Loucy (cell line): Measurements from ENCODE around the gene ABCA6.
"Not testable (repeated sequence)": the region's sequence is repeated elsewhere in the genome, so short reads cannot be mapped to it uniquely, and the experiment has no call there.

ENCODE experiments used
- H2AFZ ChIP-seq: fragments of 200-600 bp; sonication (generic); 2 replicates; pipeline ENCODE4 v1.6.0; 2016; ENCODE audit warnings: antibody characterized with exemption, mild to moderate bottlenecking, low read length, moderate library complexity
- H3F3A ChIP-seq: fragments of 200-600 bp; 2 replicates; pipeline ENCODE4 v1.6.0; 2016; ENCODE audit warnings: antibody characterized with exemption, low read depth, mild to moderate bottlenecking
- H3K27me3 ChIP-seq: fragments of 200-600 bp; sonication (generic); 2 replicates; pipeline ENCODE4 v1.6.1; 2014; ENCODE audit warnings: low read length, mild to moderate bottlenecking; ENCODE audit not compliant: insufficient read depth, poor library complexity, severe bottlenecking
- H3K36me3 ChIP-seq: fragments of 200-600 bp; sonication (generic); 2 replicates; pipeline ENCODE4 v1.6.1; 2016; ENCODE audit warnings: low read length; ENCODE audit not compliant: insufficient read depth
- H3K4me1 ChIP-seq: fragments of 200-600 bp; sonication (generic); 2 replicates; pipeline ENCODE4 v1.5.1; 2014; ENCODE audit warnings: low read length, mild to moderate bottlenecking; ENCODE audit not compliant: insufficient read depth, poor library complexity, severe bottlenecking
- H3K4me2 ChIP-seq: fragments of 200-600 bp; sonication (generic); 2 replicates; pipeline ENCODE4 v1.6.0; 2014; ENCODE audit warnings: antibody characterized with exemption, low read length, low read depth, mild to moderate bottlenecking; ENCODE audit not compliant: poor library complexity, severe bottlenecking
- H3K4me3 ChIP-seq: fragments of 200-600 bp; sonication (generic); 2 replicates; pipeline ENCODE4 v1.5.1; 2014; ENCODE audit warnings: low read length, mild to moderate bottlenecking, mixed read lengths; ENCODE audit not compliant: poor library complexity, severe bottlenecking
- H3K79me2 ChIP-seq: fragments of 200-600 bp; sonication (generic); 2 replicates; pipeline ENCODE4 v1.6.1; 2014; ENCODE audit warnings: low read length; ENCODE audit not compliant: insufficient read depth
- H3K9ac ChIP-seq: fragments of 200-600 bp; sonication (generic); 2 replicates; pipeline ENCODE4 v1.6.0; 2014; ENCODE audit warnings: mild to moderate bottlenecking, low read depth, low read length, moderate library complexity; ENCODE audit not compliant: poor library complexity, severe bottlenecking
- H3K9me2 ChIP-seq: fragments of 200-600 bp; sonication (generic); replicated peaks from 2 replicates; pipeline ENCODE4 v1.6.1; 2016; ENCODE audit warnings: low read depth, low read length, mixed read lengths
- H3K9me3 ChIP-seq: fragments of 200-600 bp; sonication (generic); 2 replicates; pipeline ENCODE4 v1.6.1; 2014; ENCODE audit warnings: mild to moderate bottlenecking, antibody characterized with exemption, low read length, low read depth; ENCODE audit not compliant: insufficient read depth
- H4K20me1 ChIP-seq: fragments of 200-600 bp; sonication (generic); 2 replicates; pipeline ENCODE4 v1.6.0; 2014; ENCODE audit warnings: antibody characterized with exemption, low read length, mild to moderate bottlenecking; ENCODE audit not compliant: insufficient read depth, poor library complexity, severe bottlenecking
- EZH2phosphoT487 ChIP-seq: fragments of 200-600 bp; IDR thresholded peaks from 2 replicates; pipeline ENCODE4 v1.6.1; 2018; ENCODE audit warnings: antibody characterized with exemption, mild to moderate bottlenecking, moderate library complexity, borderline replicate concordance
- TF ChIP-seq, protein P1 (sequence below): fragments of 200-600 bp; sonication (generic); conservative IDR thresholded peaks from 2 replicates; pipeline ENCODE4 v1.5.1; 2014; ENCODE audit warnings: mild to moderate bottlenecking, antibody characterized with exemption, low read length

ABCA6 gene

DNA sequence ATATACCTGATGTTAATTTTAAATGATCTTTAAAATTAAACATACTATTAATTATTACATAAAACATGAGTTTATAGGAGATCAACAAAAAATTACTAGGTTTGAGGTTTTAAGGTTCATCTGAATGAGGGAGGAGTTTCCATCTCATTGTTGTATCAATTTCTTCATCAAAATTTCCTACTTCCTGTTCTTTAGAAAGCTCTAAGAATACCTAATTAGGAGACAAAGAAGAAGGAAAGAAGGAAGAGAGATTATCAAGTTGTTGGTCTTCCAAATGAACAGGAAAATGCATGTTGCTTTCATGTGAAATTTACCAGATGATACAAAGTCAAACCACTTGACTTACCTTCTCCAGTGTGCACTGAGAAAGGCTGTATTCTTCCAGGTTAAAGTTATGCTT, 62.8 kb downstream of the ABCA6 start:
- TF ChIP-seq, protein P1, sequence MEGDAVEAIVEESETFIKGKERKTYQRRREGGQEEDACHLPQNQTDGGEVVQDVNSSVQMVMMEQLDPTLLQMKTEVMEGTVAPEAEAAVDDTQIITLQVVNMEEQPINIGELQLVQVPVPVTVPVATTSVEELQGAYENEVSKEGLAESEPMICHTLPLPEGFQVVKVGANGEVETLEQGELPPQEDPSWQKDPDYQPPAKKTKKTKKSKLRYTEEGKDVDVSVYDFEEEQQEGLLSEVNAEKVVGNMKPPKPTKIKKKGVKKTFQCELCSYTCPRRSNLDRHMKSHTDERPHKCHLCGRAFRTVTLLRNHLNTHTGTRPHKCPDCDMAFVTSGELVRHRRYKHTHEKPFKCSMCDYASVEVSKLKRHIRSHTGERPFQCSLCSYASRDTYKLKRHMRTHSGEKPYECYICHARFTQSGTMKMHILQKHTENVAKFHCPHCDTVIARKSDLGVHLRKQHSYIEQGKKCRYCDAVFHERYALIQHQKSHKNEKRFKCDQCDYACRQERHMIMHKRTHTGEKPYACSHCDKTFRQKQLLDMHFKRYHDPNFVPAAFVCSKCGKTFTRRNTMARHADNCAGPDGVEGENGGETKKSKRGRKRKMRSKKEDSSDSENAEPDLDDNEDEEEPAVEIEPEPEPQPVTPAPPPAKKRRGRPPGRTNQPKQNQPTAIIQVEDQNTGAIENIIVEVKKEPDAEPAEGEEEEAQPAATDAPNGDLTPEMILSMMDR: no peak
- no peak for TF ChIP-seq EZH2phosphoT487
- H2AFZ ChIP-seq: no peak overlapping the region
- H3K4me2 ChIP-seq: no peak overlapping the region
- no peaks in the 10 kb centered on the region for H3K79me2 ChIP-seq
- no peaks in the 10 kb centered on the region for H3K4me1 ChIP-seq
- no peaks in the 10 kb centered on the region for H3K36me3 ChIP-seq
- H3K4me3 ChIP-seq: no peak overlapping the region
- no peaks in the 10 kb centered on the region for H3K9me3 ChIP-seq
- H4K20me1 ChIP-seq: no peaks in the 10 kb centered on the region
- H3K9ac ChIP-seq: no peak overlapping the region
- H3F3A ChIP-seq: no peaks in the 10 kb centered on the region
- no peaks in the 10 kb centered on the region for H3K9me2 ChIP-seq
- no peaks in the 10 kb centered on the region for H3K27me3 ChIP-seq

DNA sequence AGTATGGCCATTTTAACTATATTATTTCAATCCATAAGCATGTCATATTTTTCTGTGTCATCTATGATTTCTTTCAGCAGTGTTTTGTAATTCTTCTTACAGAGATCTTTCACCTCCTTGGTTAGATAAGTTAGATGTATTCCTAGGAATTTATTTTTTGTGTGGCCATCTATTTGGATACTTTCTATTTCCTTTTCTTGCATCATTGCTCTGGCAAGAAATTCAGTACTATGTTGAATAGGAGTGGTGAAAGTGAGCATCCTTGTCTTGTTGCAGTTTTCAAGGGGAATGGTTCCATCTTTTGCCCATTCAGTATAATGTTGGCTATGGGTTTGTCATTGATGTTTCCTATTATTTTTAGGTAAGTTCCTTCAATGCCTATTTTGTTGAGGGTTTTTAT, 65.9 kb downstream of the ABCA6 start:
- Histone ChIP-seq H3F3A (no peaks in the 10 kb centered on the region), H3K9me3 (no peaks in the 10 kb centered on the region), H4K20me1 (no peaks in the 10 kb centered on the region), H3K4me3 (no peak overlapping the region), H3K36me3 (no peaks in the 10 kb centered on the region), H3K27me3 (no peaks in the 10 kb centered on the region), H3K4me2 (no peak overlapping the region), H2AFZ (no peak overlapping the region), H3K79me2 (no peaks in the 10 kb centered on the region), H3K9me2 (no peaks in the 10 kb centered on the region), H3K4me1 (no peaks in the 10 kb centered on the region), H3K9ac (no peak overlapping the region)
- no peak for TF ChIP-seq EZH2phosphoT487
- TF ChIP-seq, protein P1: no peak

DNA sequence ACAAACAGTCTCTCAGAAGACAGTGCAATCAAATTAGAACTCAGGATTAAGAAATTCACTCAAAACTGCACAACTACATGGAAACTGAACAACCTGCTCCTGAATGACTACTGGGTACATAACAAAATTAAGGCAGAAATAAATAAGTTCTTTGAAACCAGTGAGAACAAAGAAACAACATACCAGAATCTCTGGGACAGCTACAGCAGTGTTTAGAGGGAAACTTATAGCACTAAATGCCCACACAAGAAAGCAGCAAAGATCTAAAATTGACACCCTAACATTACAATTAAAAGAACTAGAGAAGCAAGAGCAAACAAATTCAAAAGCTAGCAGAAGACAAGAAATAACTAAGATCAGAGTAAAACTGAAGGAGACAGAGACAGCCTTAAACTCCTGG, 68.3 kb downstream of the ABCA6 start:
- H3K4me1 ChIP-seq, H3K4me2 ChIP-seq, H3K27me3 ChIP-seq, H3K36me3 ChIP-seq, H3K9me2 ChIP-seq, H3F3A ChIP-seq, H2AFZ ChIP-seq, H4K20me1 ChIP-seq, H3K4me3 ChIP-seq, H3K9ac ChIP-seq, H3K79me2 ChIP-seq, H3K9me3 ChIP-seq: not testable (repeated sequence)

DNA sequence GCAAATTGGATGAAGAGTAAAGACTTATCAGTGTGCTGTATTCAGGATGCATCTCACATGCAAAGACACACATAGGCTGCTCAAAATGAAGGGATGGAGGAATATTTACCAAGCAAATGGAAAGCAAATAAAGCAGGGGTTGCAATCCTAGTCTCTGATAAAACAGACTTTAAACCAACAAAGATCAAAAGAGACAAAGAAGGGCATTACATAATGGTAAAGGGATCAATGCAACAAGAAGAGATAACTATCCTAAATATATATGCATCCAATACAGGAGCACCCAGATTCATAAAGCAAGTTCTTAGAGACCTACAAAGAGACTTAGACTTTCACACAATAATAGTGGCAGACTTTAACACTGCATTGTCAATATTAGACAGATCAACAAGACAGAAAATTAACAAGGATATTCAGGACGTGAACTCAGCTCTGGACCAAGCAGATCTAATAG, 68.9 kb downstream of the ABCA6 start:
- not testable (repeated sequence) for H3K4me3 ChIP-seq, H3F3A ChIP-seq, H3K9me2 ChIP-seq, H3K9me3 ChIP-seq, H3K79me2 ChIP-seq, H3K4me2 ChIP-seq, H2AFZ ChIP-seq, H3K27me3 ChIP-seq, H4K20me1 ChIP-seq, H3K4me1 ChIP-seq, H3K9ac ChIP-seq, H3K36me3 ChIP-seq

DNA sequence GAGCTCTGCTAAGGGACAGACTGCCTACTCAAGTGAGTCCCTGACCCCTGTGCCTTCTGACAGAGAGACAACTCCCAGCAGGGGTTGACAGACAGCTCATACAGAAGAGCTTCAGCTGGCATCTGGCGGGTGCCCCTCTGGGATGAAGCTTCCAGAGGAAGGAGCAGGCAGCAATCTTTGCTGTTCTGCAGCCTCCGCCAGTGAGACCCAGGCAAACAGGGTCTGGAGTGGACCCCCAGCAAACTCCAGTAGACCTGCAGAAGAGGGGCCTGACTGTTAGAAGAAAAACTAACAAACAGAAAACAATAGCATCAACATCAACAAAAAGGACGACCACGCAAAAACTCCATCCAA, 70.5 kb downstream of the ABCA6 start:
- H2AFZ ChIP-seq, H3F3A ChIP-seq, H3K9ac ChIP-seq, H3K4me3 ChIP-seq, H3K27me3 ChIP-seq, H4K20me1 ChIP-seq, H3K4me1 ChIP-seq, H3K9me2 ChIP-seq, H3K4me2 ChIP-seq, H3K79me2 ChIP-seq, H3K36me3 ChIP-seq, H3K9me3 ChIP-seq: not testable (repeated sequence)

DNA sequence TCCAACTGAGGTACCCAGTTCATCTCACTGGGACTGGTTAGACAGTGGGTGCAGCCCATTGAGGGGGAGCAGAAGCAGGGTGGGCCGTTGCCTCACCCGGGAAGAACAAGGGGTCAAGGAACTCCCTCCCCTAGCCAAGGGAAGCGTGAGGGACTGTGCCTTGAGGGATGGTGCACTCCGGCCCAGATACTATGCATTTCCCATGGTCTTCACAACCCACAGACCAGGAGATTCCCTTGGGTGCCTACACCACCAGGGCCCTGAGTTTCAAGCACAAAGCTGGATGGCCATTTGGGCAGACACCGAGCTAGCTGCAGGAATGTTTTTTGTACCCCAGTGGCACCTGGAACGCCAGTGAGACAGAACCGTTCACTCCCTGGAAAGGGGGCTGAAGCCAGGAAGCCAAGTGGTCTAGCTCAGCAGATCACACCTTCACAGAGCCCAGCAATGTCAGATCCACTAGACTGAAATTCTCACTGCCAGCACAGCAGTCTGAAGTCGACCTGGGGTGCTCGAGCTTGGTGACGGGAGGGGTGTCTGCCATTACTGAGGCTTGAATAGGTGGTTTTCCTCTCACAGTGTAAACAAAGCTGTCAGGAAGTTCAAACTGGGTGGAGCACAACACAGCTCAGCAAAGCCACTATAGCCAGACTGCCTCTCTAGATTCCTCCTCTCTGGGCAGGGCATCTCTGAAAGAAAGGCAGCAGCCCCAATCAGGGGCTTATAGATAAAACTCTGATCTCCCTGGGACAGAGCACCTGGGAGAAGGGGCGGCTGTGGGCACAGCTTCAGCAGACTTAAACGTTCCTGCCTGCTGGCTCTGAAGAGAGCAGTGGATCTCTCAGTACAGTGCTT, 71.1 kb downstream of the ABCA6 start:
- H2AFZ ChIP-seq, H3K36me3 ChIP-seq, H3K4me2 ChIP-seq, H3K9me2 ChIP-seq, H3F3A ChIP-seq, H3K27me3 ChIP-seq, H3K9ac ChIP-seq, H3K79me2 ChIP-seq, H3K4me1 ChIP-seq, H3K9me3 ChIP-seq, H4K20me1 ChIP-seq, H3K4me3 ChIP-seq: not testable (repeated sequence)
